Measurements from ENCODE around the gene LDAF1. TPM values are rescaled to one million over a fixed set of nuclear protein-coding genes. Genes with fewer than 3 reads are reported as not detected.

LDAF1 gene
- total RNA-seq, 2 experiments from 2014 or later, result 11.0 to 11.2 TPM

GRCh38 chr16:21126518-21126917, 32.0 kb upstream of the LDAF1 start:
- no peak for TF ChIP-seq CTCF (IDR thresholded peaks at IDR 0.05)
- Mint-ChIP-seq H3K36me3 (ENCODE audit: low read depth) (peaks cover 15% of the 10 kb centered on the region), H3K27ac (no peak overlapping the region), H3K4me1 (ENCODE audit: low read depth) (no peaks in the 10 kb centered on the region), H3K4me3 (no peak overlapping the region), H3K27me3 (no peaks in the 10 kb centered on the region), H3K9me3 (no peaks in the 10 kb centered on the region)
- DNase-seq (no peak), ATAC-seq (ENCODE audit: poor library complexity) (no peak)
- no peaks in the 10 kb centered on the region for H3K9me3 ChIP-seq (ENCODE audit: control insufficient read depth in 1 of 2, insufficient read depth in 1 of 2, low read length in 2 of 2)
- no peak overlapping the region for H3K27ac ChIP-seq (ENCODE audit: low read depth in 1 of 2, low read length in 2 of 2)
- no peak overlapping the region for H3K4me3 ChIP-seq (ENCODE audit: low read length)
- no peaks in the 10 kb centered on the region for H3K36me3 ChIP-seq (ENCODE audit: insufficient read depth, low read length)
- ChIA-PET CTCF (no interaction called here), POLR2A (no interaction called here)
- intact Hi-C loops (cut with DNase I, micrococcal nuclease), result no loop called here
- H3K27me3 ChIP-seq (ENCODE audit: control insufficient read depth in 1 of 2, insufficient read depth in 2 of 2, low read length in 2 of 2), result no peaks in the 10 kb centered on the region
- no peaks in the 10 kb centered on the region for H3K4me1 ChIP-seq (ENCODE audit: insufficient read depth, low read length)

GRCh38 chr16:21128991-21129390, 29.5 kb upstream of the LDAF1 start:
- intact Hi-C loops (cut with DNase I, micrococcal nuclease), result no loop called here
- no peak for TF ChIP-seq CTCF (IDR thresholded peaks at IDR 0.05)
- no peaks in the 10 kb centered on the region for H3K9me3 Mint-ChIP-seq
- Histone ChIP-seq H3K9me3 (ENCODE audit: control insufficient read depth in 1 of 2, insufficient read depth in 1 of 2, low read length in 2 of 2) (no peaks in the 10 kb centered on the region), H3K4me3 (ENCODE audit: low read length) (no peak overlapping the region), H3K27me3 (ENCODE audit: control insufficient read depth in 1 of 2, insufficient read depth in 2 of 2, low read length in 2 of 2) (no peaks in the 10 kb centered on the region), H3K4me1 (ENCODE audit: insufficient read depth, low read length) (no peaks in the 10 kb centered on the region), H3K27ac (ENCODE audit: low read depth in 1 of 2, low read length in 2 of 2) (no peak overlapping the region), H3K36me3 (ENCODE audit: insufficient read depth, low read length) (no peaks in the 10 kb centered on the region)
- no peaks in the 10 kb centered on the region for H3K27me3 Mint-ChIP-seq
- no peak overlapping the region for H3K27ac Mint-ChIP-seq
- CTCF ChIA-PET, result no interaction called here
- POLR2A ChIA-PET, result no interaction called here
- H3K4me1 Mint-ChIP-seq (ENCODE audit: low read depth), result no peaks in the 10 kb centered on the region
- no peak overlapping the region for H3K4me3 Mint-ChIP-seq
- H3K36me3 Mint-ChIP-seq (ENCODE audit: low read depth), result peaks cover 9% of the 10 kb centered on the region
- no peak for DNase-seq
- ATAC-seq (ENCODE audit: poor library complexity), result no peak

DNA sequence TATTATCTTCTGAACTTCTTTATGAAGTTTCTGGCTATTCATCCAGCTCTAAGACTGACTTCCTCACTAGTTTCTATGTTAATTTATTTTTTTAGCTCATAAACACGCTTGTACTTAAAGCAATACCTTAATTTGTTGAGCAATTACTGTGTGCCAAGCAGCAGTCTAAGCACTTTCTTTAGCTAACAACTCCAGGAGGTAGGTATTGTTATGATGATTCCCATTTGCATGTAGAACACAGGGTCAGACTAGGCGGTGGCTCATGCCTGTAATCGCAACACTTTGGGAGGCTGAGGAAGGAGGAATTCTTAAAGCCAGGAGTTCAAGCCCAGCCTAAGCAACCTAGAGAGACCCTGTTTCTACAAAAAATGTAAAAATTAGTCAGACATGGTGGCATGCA, 27.7 kb upstream of the LDAF1 start:
- no peak for ATAC-seq (ENCODE audit: poor library complexity)
- Histone ChIP-seq H3K27ac (ENCODE audit: low read depth in 1 of 2, low read length in 2 of 2) (no peak overlapping the region), H3K4me1 (ENCODE audit: insufficient read depth, low read length) (no peaks in the 10 kb centered on the region), H3K36me3 (ENCODE audit: insufficient read depth, low read length) (no peaks in the 10 kb centered on the region), H3K9me3 (ENCODE audit: control insufficient read depth in 1 of 2, insufficient read depth in 1 of 2, low read length in 2 of 2) (no peaks in the 10 kb centered on the region), H3K27me3 (ENCODE audit: control insufficient read depth in 1 of 2, insufficient read depth in 2 of 2, low read length in 2 of 2) (no peaks in the 10 kb centered on the region), H3K4me3 (ENCODE audit: low read length) (no peak overlapping the region)
- intact Hi-C loops (cut with DNase I, micrococcal nuclease), result no loop called here
- H3K4me3 Mint-ChIP-seq, result no peak overlapping the region
- H3K4me1 Mint-ChIP-seq (ENCODE audit: low read depth), result no peaks in the 10 kb centered on the region
- no peak for DNase-seq
- TF ChIP-seq CTCF (IDR thresholded peaks at IDR 0.05), result no peak
- peaks cover 5% of the 10 kb centered on the region for H3K36me3 Mint-ChIP-seq (ENCODE audit: low read depth)
- POLR2A ChIA-PET, result no interaction called here
- CTCF ChIA-PET, result no interaction called here
- no peaks in the 10 kb centered on the region for H3K27me3 Mint-ChIP-seq
- no peaks in the 10 kb centered on the region for H3K9me3 Mint-ChIP-seq
- H3K27ac Mint-ChIP-seq, result no peak overlapping the region

All from CD4-positive, alpha-beta T cell (primary cell).